GM12878 (cell line): Measurements from ENCODE around the gene TRPC5OS. TPM values are rescaled to one million over a fixed set of nuclear protein-coding genes. Genes with fewer than 3 reads are reported as not detected.

Experiments used
- ATAC-seq: fragments of 200-7000 bp; cut with Tn5 transposase; 3 replicates; pipeline ENCODE4 v1.9.1; 2020; ENCODE audit warnings: mild to moderate bottlenecking, moderate library complexity
- BruUV-seq: library from RNA; stranded (reverse); fragments of 400-500 nt; replicated peaks from 2 replicates; lab custom pipeline; 2021; lab: Mats Ljungman, UMichigan
- CTCF ChIA-PET: fragments of 300-600 bp; sonication (Branson Sonifier 250); formaldehyde crosslinking; extraction: SDS; loops from one replicate; lab custom pipeline; 2021; ENCODE audit warnings: inconsistent platforms; lab: Yijun Ruan, JAX
- POLR2A ChIA-PET: fragments of 350-600 bp; formaldehyde crosslinking; extraction: SDS; loops from one replicate; lab custom pipeline; 2021; ENCODE audit warnings: inconsistent platforms; lab: Charles Lee
- RAD21 ChIA-PET: fragments of 300-600 bp; sonication (Branson Sonifier 250); formaldehyde crosslinking; loops from one replicate; lab custom pipeline; 2023; ENCODE audit warnings: antibody characterized with exemption; ENCODE audit not compliant: unreplicated experiment; lab: Charles Lee
- SMC1A ChIA-PET: fragments of 300-600 bp; sonication (Branson Sonifier 250); formaldehyde crosslinking; loops from one replicate; lab custom pipeline; 2023; ENCODE audit not compliant: unreplicated experiment, uncharacterized antibody; lab: Charles Lee
- DNase-seq: peaks from one replicate; pipeline ENCODE4 v3.0.0-alpha.2; 2011; ENCODE audit warnings: low read depth, low spot score
- FAIRE-seq: peaks from 3 replicates; lab custom pipeline; 2011; peaks lifted over from hg19 to GRCh38; lab: Jason Lieb, UNC
- H2AFZ ChIP-seq: 2 replicates; pipeline ENCODE4 v1.6.0; 2011; ENCODE audit warnings: low read depth, low read length, control low read depth; ENCODE audit not compliant: control insufficient read depth
- H3K27ac ChIP-seq: 2 replicates; pipeline ENCODE4 v1.5.1; 2011; ENCODE audit warnings: control low read depth; ENCODE audit not compliant: control insufficient read depth, insufficient read depth
- H3K27me3 ChIP-seq, 2 experiments: replicated peaks in 1 of 2; 2 replicates each; pipeline versions ENCODE4 v1.6.0 to v1.6.1; 2011; ENCODE audit warnings: low read length in 1 of 2; ENCODE audit not compliant: control insufficient read depth in 2 of 2, insufficient read depth in 2 of 2
- H3K36me3 ChIP-seq, 2 experiments: 2 replicates each; pipeline ENCODE4 v1.5.1; 2011; ENCODE audit warnings: low read length in 1 of 2; ENCODE audit not compliant: control insufficient read depth in 2 of 2, insufficient read depth in 2 of 2
- H3K4me1 ChIP-seq: 2 replicates; pipeline ENCODE4 v1.6.1; 2011; ENCODE audit warnings: mild to moderate bottlenecking, low read length, moderate library complexity, mixed read lengths; ENCODE audit not compliant: control insufficient read depth, insufficient read depth
- H3K4me2 ChIP-seq: 2 replicates; pipeline ENCODE4 v1.6.0; 2011; ENCODE audit warnings: control low read depth; ENCODE audit not compliant: control insufficient read depth, insufficient read depth
- H3K4me3 ChIP-seq: fragments of 200-600 bp; sonication (generic); 2 replicates; pipeline ENCODE4 v1.5.1; 2016
- H3K79me2 ChIP-seq: 2 replicates; pipeline ENCODE4 v1.6.0; 2011; ENCODE audit warnings: low read length; ENCODE audit not compliant: control insufficient read depth, insufficient read depth
- H3K9ac ChIP-seq: 2 replicates; pipeline ENCODE4 v1.8.0; 2011; ENCODE audit warnings: low read length, control low read depth, mixed read lengths; ENCODE audit not compliant: control insufficient read depth, insufficient read depth
- H3K9me3 ChIP-seq: replicated peaks from 3 replicates; pipeline ENCODE4 v1.5.1; 2011; ENCODE audit warnings: mild to moderate bottlenecking, low read length; ENCODE audit not compliant: control insufficient read depth, insufficient read depth
- H4K20me1 ChIP-seq: 2 replicates; pipeline ENCODE4 v1.6.0; 2011; ENCODE audit not compliant: control insufficient read depth, insufficient read depth
- CHD2 ChIP-seq: IDR thresholded peaks from 2 replicates; pipeline ENCODE4 v1.6.1; 2011; ENCODE audit warnings: low read depth, low read length, improper control_type of control experiment, borderline replicate concordance
- ESRRA ChIP-seq: IDR thresholded peaks from 2 replicates; pipeline ENCODE4 v1.6.1; 2012; ENCODE audit warnings: mild to moderate bottlenecking, low read length, improper control_type of control experiment
- ETV6 ChIP-seq, 2 experiments: fragments of 450-650 bp in 1 of 2; IDR thresholded peaks in 1 of 2; conservative IDR thresholded peaks in 1 of 2; 2 replicates each; pipeline ENCODE4 v1.6.1; 2014; ENCODE audit warnings: antibody characterized with exemption in 1 of 2, borderline replicate concordance in 1 of 2, low read depth in 1 of 2, mild to moderate bottlenecking in 1 of 2, moderate library complexity in 1 of 2
- GABPA ChIP-seq: IDR thresholded peaks from 2 replicates; pipeline ENCODE4 v1.6.1; 2014; ENCODE audit warnings: antibody characterized with exemption, low read depth, mild to moderate bottlenecking, inconsistent platforms
- HDAC6 ChIP-seq: fragments of 200-600 bp; sonication (generic); IDR thresholded peaks from one replicate; pipeline ENCODE4 v1.8.0; 2017; ENCODE audit warnings: antibody characterized with exemption; ENCODE audit not compliant: unreplicated experiment
- MYC ChIP-seq: IDR thresholded peaks from 2 replicates; pipeline ENCODE4 v1.6.1; 2011; ENCODE audit warnings: mild to moderate bottlenecking, low read length, moderate library complexity, inconsistent platforms; ENCODE audit not compliant: insufficient read depth, insufficient replicate concordance, insufficient read length, severe bottlenecking
- NFYB ChIP-seq: IDR thresholded peaks from 2 replicates; pipeline ENCODE4 v1.6.1; 2011; ENCODE audit warnings: low read depth, mild to moderate bottlenecking, low read length, improper control_type of control experiment, moderate library complexity; ENCODE audit not compliant: insufficient read depth
- RAD21 ChIP-seq: IDR thresholded peaks from 2 replicates; pipeline ENCODE4 v1.6.1; 2011; ENCODE audit warnings: mild to moderate bottlenecking, low read depth, low read length, moderate library complexity; ENCODE audit not compliant: insufficient read depth
- RFX5 ChIP-seq: IDR thresholded peaks from 2 replicates; pipeline ENCODE4 v1.6.1; 2011; ENCODE audit warnings: low read depth, low read length, improper control_type of control experiment
- RUNX3 ChIP-seq: IDR thresholded peaks from 2 replicates; pipeline ENCODE4 v1.6.1; 2012; ENCODE audit warnings: low read length, inconsistent platforms
- SMARCA5 ChIP-seq: fragments of 450-650 bp; IDR thresholded peaks from 2 replicates; pipeline ENCODE4 v1.6.1; 2017; ENCODE audit warnings: mild to moderate bottlenecking
- SUZ12 ChIP-seq: fragments of 200-600 bp; sonication (generic); IDR thresholded peaks from one replicate; pipeline ENCODE4 v1.6.1; 2018; ENCODE audit warnings: antibody characterized with exemption, mild to moderate bottlenecking; ENCODE audit not compliant: unreplicated experiment
- WGBS: methylation state at CpG from one replicate; pipeline ENCODE4 v1.1.6; 2016; ENCODE audit warnings: low lambda C conversion rate; ENCODE audit not compliant: insufficient replicate concordance, insufficient coverage; ENCODE audit errors: missing lambda C conversion rate; 5-methylcytosine and 5-hydroxymethylcytosine counted together
- in situ Hi-C: fragments of 300-500 bp; cut with MboI; formaldehyde crosslinking; loops from 9 replicates; pipeline ENCODE4 v1.14.3; 2018; ENCODE audit warnings: mixed read lengths
- intact Hi-C: fragments of 100-400 bp; cut with micrococcal nuclease; formaldehyde crosslinking; loops from one replicate; pipeline ENCODE4 v1.14.2; 2022; ENCODE audit not compliant: unreplicated experiment
- polyA plus RNA-seq, 11 experiments: library from polyadenylated mRNA; depleted of rRNA in 4 of 11; unstranded in 6 of 11; stranded (reverse) in 5 of 11; fragments of >200 nt; fragmentation: Nextera tagmentation in 4 of 11; fragmentation: Illumina TruSeq in 1 of 11; extraction: Ambion mirVana in 4 of 11; extraction: Trizol in 1 of 11; gene quantifications; 1 replicate in 1 of 11; 2 replicates in 10 of 11; pipeline versions ENCODE4 v1.2.1 to v1.2.3, GENCODE V29; 2011 to 2016; ENCODE audit warnings: inconsistent platforms in 2 of 11, missing spikeins in 2 of 11, low read depth in 1 of 11
- total RNA-seq, 4 experiments: library from RNA; depleted of rRNA in 3 of 4; stranded (reverse); fragments of >200 nt in 3 of 4; fragmentation: Illumina TruSeq in 1 of 4; extraction: Trizol in 1 of 4; gene quantifications; 2 replicates each; pipeline versions ENCODE4 v1.2.1 to v1.2.3, GENCODE V29; 2013 to 2021
- TF ChIP-seq, protein P1 (sequence below): IDR thresholded peaks from 2 replicates; pipeline ENCODE4 v1.6.1; 2011; ENCODE audit warnings: borderline replicate concordance, low read depth, mild to moderate bottlenecking, moderate library complexity, mixed read lengths, low read length; ENCODE audit not compliant: insufficient read depth; ENCODE audit errors: extremely low read length
- TF ChIP-seq, protein P2 (sequence below): fragments of 450-650 bp; conservative IDR thresholded peaks from 2 replicates; pipeline ENCODE4 v1.6.1; 2017; ENCODE audit warnings: mild to moderate bottlenecking, moderate library complexity

TRPC5OS gene
- total and polyA plus RNA-seq, 10 of the 15 experiments (the other 5 are each of a cell fraction or from before 2014, with no cell fraction given) = 0.06 to 0.40 (median 0.10) TPM; not detected in 4

DNA sequence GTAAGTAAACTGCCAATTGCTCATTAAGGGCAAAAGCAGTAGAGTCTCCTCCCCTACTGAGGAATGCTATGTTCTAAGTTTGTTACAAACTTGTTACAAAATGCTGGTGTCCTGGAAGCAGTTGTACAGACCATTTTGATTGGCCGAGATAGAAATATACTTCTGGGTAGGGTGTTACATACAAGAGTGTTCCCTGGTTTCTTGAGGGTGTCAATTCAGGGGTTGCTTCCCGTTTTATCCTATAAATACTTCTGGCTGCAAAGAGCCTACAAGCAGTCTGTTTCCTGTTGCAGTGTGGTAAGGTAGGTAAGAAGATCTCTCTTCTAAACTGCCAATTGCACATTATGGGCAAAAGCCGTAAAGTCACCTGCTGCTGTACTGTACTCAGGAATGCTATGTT is 5.7 kb downstream of the TRPC5OS start:
- ChIA-PET RAD21 (no interaction called here), CTCF (interaction anchor here (1.5 kb wide), 1 partner anchor 12 kb away, joined by 6 read pairs; no protein-coding TSS in a partner anchor), SMC1A (no interaction called here), POLR2A (no interaction called here)
- TF ChIP-seq GABPA = peak; percentile 73
- TF ChIP-seq RFX5 = no peak
- intact Hi-C loops = no loop called here
- Histone ChIP-seq H3K4me2 (no peak overlapping the region), H3K9me3 (no peaks in the 10 kb centered on the region; the same call in 2 of the 3 replicates), H3K4me1 (no peaks in the 10 kb centered on the region; the same call in 1 of the 2 replicates), H3K27ac (no peak overlapping the region), H3K27me3 (no peaks in the 10 kb centered on the region), H4K20me1 (no peaks in the 10 kb centered on the region), H3K36me3 (no peaks in the 10 kb centered on the region), H3K79me2 (no peaks in the 10 kb centered on the region), H3K4me3 (no peak overlapping the region), H3K9ac (no peak overlapping the region), H2AFZ (no peak overlapping the region)
- no TSS peak for BruUV-seq
- 50% methylated on average over 3 of the region's 3 CpGs for WGBS
- FAIRE-seq (no peak), DNase-seq (no peak), ATAC-seq (no peak)
- in situ Hi-C loops = no loop called here

DNA sequence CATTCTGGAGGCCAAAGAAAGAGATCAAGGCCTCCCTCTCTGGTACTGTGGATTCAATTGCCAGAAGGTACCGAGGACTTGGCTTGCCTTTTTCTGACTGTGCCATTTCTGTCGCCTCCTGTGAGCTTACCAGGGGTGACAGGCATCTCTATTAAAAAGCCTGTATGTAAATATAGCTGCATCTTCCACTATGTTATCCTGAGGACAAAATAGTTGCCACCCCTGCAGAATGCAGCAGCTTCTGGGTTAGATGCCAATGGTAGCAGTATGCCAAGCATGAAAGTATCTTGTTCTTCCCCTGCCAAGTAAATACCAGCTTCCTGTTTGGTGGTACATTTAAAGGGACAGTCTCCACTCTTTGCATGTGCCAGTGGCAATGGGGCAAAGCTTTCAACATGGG is 10.7 kb downstream of the TRPC5OS start:
- ChIA-PET RAD21 (no interaction called here), POLR2A (no interaction called here), SMC1A (interaction anchor here (1.1 kb wide), 1 partner anchor 10 kb away, joined by 3 read pairs; the partner anchor contains the start of gene TRPC5OS), CTCF (interaction anchor here (1.3 to 1.9 kb wide), 2 partner anchors 10 to 17 kb away, joined by 3 to 9 read pairs; no protein-coding TSS in a partner anchor)
- BruUV-seq = no TSS peak
- H3K27ac ChIP-seq = no peak overlapping the region
- FAIRE-seq (no peak), ATAC-seq (no peak), DNase-seq (no peak)
- H3K36me3 ChIP-seq = no peaks in the 10 kb centered on the region
- no peaks in the 10 kb centered on the region for H4K20me1 ChIP-seq
- H3K9ac ChIP-seq = no peak overlapping the region
- in situ Hi-C loops = no loop called here
- H3K4me1 ChIP-seq = no peaks in the 10 kb centered on the region
- H3K27me3 ChIP-seq = no peaks in the 10 kb centered on the region
- no peaks in the 10 kb centered on the region for H3K79me2 ChIP-seq
- intact Hi-C loops = no loop called here
- H3K4me3 ChIP-seq = no peak overlapping the region
- no peak overlapping the region for H2AFZ ChIP-seq
- no peaks in the 10 kb centered on the region; the same call in 2 of the 3 replicates for H3K9me3 ChIP-seq
- WGBS = 61% methylated on average over 2 of the region's 2 CpGs
- no peak overlapping the region for H3K4me2 ChIP-seq
- TF ChIP-seq ESRRA (no peak), MYC (no peak), SMARCA5 (no peak), RAD21 (no peak), NFYB (no peak), ETV6 (conservative IDR thresholded peaks at IDR 0.05 in 1 of 2, IDR thresholded peaks at IDR 0.05 in 1 of 2; ENCODE audit: borderline replicate concordance in 1 of 2, low read depth in 1 of 2) (no peak), SUZ12 (no peak), RUNX3 (no peak), CHD2 (no peak), HDAC6 (no peak)
- TF ChIP-seq, protein P1, sequence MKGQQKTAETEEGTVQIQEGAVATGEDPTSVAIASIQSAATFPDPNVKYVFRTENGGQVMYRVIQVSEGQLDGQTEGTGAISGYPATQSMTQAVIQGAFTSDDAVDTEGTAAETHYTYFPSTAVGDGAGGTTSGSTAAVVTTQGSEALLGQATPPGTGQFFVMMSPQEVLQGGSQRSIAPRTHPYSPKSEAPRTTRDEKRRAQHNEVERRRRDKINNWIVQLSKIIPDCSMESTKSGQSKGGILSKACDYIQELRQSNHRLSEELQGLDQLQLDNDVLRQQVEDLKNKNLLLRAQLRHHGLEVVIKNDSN = no peak
- TF ChIP-seq, protein P2, sequence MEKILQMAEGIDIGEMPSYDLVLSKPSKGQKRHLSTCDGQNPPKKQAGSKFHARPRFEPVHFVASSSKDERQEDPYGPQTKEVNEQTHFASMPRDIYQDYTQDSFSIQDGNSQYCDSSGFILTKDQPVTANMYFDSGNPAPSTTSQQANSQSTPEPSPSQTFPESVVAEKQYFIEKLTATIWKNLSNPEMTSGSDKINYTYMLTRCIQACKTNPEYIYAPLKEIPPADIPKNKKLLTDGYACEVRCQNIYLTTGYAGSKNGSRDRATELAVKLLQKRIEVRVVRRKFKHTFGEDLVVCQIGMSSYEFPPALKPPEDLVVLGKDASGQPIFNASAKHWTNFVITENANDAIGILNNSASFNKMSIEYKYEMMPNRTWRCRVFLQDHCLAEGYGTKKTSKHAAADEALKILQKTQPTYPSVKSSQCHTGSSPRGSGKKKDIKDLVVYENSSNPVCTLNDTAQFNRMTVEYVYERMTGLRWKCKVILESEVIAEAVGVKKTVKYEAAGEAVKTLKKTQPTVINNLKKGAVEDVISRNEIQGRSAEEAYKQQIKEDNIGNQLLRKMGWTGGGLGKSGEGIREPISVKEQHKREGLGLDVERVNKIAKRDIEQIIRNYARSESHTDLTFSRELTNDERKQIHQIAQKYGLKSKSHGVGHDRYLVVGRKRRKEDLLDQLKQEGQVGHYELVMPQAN = no peak
